HCT116 (cell line): ENCODE measurements around the gene ZC3H12D.

ENCODE experiments used
- CTCF ChIP-seq, 3 experiments: fragments of 200-600 bp in 1 of 3; sonication (generic) in 1 of 3; IDR thresholded peaks in 2 of 3; conservative IDR thresholded peaks in 1 of 3; 2 replicates each; pipeline ENCODE4 v1.5.1; 2012 to 2017; ENCODE audit warnings: low read depth in 2 of 3, low read length in 2 of 3, antibody characterized with exemption in 1 of 3, borderline replicate concordance in 1 of 3, control low read depth in 1 of 3, mild to moderate bottlenecking in 1 of 3, mixed read lengths in 1 of 3, mixed run types in 1 of 3, moderate library complexity in 1 of 3; ENCODE audit not compliant: insufficient read depth in 1 of 3
- TF ChIP-seq, protein P1 (sequence below): IDR thresholded peaks from 2 replicates; pipeline ENCODE4 v1.6.1; 2012; ENCODE audit warnings: low read depth

- TF ChIP-seq, protein P1, sequence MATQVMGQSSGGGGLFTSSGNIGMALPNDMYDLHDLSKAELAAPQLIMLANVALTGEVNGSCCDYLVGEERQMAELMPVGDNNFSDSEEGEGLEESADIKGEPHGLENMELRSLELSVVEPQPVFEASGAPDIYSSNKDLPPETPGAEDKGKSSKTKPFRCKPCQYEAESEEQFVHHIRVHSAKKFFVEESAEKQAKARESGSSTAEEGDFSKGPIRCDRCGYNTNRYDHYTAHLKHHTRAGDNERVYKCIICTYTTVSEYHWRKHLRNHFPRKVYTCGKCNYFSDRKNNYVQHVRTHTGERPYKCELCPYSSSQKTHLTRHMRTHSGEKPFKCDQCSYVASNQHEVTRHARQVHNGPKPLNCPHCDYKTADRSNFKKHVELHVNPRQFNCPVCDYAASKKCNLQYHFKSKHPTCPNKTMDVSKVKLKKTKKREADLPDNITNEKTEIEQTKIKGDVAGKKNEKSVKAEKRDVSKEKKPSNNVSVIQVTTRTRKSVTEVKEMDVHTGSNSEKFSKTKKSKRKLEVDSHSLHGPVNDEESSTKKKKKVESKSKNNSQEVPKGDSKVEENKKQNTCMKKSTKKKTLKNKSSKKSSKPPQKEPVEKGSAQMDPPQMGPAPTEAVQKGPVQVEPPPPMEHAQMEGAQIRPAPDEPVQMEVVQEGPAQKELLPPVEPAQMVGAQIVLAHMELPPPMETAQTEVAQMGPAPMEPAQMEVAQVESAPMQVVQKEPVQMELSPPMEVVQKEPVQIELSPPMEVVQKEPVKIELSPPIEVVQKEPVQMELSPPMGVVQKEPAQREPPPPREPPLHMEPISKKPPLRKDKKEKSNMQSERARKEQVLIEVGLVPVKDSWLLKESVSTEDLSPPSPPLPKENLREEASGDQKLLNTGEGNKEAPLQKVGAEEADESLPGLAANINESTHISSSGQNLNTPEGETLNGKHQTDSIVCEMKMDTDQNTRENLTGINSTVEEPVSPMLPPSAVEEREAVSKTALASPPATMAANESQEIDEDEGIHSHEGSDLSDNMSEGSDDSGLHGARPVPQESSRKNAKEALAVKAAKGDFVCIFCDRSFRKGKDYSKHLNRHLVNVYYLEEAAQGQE = no peak
- TF ChIP-seq CTCF (IDR thresholded peaks at IDR 0.05 in 2 of 3, conservative IDR thresholded peaks at IDR 0.05 in 1 of 3; ENCODE audit: borderline replicate concordance in 1 of 3, insufficient read depth in 1 of 3, low read depth in 2 of 3, low read length in 2 of 3) = no peak
These were observed 13.0 kb downstream of the ZC3H12D start for GRCh38 chr6:149471801-149472200.
